GM21737 (cell line): ENCODE measurements around the gene GALM.
"Not testable (repeated sequence)": the region's sequence is repeated elsewhere in the genome, so short reads cannot be mapped to it uniquely, and the experiment has no call there.

Experiments
- ATAC-seq: cut with Tn5 transposase; IDR thresholded peaks from one replicate; pipeline ENCODE4 v1.9.1; 2021; ENCODE audit warnings: mild to moderate bottlenecking, moderate library complexity; ENCODE audit not compliant: unreplicated experiment

Gene GALM

GRCh38 chr2:38676681-38677080 lies 10.8 kb downstream of the GALM start:
- no peak for ATAC-seq

DNA sequence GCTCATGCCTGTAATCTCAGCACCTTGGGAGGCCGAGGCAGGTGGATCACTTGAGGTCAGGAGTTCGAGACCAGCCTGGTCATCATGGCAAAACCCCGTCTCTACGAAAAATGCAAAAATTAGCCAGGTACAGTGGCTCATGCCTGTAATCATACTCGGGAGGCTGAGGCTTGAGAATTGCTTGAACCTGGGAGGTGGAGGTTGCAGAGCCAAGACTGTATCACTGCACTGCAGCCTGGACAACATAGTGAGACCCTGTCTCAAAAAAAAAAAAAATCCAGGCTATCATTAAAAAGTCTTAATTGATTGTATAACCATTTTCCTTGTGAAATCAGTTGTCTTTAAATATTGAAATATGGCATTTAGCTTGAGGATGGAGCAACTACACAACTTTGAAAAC lies 15.0 kb downstream of the GALM start:
- ATAC-seq, result not testable (repeated sequence)

- no peak for ATAC-seq
These were observed 16.2 kb downstream of the GALM start for GRCh38 chr2:38682008-38682575.

DNA sequence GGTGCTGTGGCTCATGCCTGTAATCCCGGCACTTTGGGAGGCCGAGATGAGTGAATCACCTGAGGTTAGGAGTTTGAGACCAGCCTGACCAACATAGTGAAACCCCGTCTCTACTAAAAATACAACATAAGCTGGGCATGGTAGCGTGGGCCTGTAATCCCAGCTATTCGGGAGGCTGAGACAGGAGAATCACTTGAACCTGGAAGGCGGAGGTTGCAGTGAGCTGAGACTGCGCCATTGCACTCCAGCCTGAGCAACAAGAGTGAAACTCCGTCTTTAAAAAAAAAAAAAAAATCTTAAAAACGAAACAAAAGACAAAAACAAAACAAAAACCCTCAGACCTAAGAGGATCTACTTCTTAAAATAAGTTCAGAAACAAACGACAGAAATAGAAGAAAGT lies 16.7 kb downstream of the GALM start:
- not testable (repeated sequence) for ATAC-seq

GRCh38 chr2:38683766-38684165 lies 17.9 kb downstream of the GALM start:
- ATAC-seq, result no peak

GRCh38 chr2:38685116-38685735 lies 19.3 kb downstream of the GALM start:
- ATAC-seq, result no peak

DNA sequence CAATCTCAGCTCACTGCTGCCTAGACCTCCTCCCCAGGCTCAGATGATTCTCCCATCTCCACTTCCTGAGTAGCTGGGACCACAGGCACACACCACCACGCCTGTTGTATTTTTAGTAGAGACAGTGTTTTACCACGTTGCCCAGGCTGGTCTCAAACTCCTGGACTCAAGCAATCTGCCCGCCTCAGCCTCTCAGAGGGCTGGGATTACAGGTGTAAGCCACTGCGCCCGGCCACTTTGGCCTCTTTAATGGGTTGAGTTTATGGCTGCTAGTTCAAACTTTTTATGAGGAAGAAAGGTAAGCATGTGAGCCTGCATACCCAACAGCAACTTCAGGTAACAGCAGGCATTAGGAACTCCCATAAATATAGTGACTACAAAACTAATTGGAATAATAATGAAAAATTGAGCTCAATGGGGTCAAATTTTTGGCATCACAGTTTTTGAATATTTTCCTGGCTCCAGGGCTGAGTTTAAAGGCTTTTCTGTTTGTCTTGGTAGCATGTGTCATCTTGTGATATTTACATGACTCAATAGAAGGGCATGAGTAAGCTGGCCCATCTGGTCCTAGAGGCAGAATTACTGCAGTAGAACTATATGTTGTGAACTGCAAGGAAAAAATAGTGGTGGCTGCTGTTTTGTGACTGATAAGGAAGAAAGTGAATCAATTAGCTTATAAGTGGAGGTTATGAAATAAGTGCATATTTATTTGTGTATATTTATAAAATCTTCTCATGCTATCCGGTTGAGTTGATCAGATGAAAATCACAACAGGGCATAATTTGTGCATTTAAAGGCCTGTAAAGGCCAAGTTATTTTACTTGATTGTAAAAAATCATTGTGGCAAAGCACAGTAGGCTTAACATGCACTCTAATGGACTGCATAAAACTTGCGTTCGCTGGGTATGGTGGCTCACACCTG lies 24.8 kb downstream of the GALM start:
- no peak for ATAC-seq

DNA sequence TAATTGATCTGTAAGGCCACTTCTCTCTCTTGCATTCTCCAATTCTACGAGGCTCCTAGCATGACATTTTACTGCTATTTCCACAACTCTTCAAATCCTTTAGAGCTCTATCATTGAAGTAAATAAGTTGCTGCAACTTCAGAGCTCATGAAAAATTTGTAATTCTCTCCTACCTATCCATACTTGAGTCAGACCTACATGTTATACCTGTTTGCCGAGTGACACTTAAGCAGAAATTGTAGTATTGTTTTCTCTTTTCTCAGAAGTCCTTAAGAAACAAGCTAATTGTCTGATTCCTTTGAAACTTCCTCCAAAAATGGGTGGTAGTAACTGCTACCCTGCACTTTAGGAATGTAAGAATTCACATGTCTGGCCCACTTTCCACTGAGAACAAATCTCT lies 26.1 kb downstream of the GALM start:
- no peak for ATAC-seq

GRCh38 chr2:38692636-38693318 lies 26.9 kb downstream of the GALM start:
- no peak for ATAC-seq

GRCh38 chr2:38697116-38697840 lies 31.4 kb downstream of the GALM start:
- no peak for ATAC-seq

GRCh38 chr2:38698467-38699003 lies 32.6 kb downstream of the GALM start:
- no peak for ATAC-seq

DNA sequence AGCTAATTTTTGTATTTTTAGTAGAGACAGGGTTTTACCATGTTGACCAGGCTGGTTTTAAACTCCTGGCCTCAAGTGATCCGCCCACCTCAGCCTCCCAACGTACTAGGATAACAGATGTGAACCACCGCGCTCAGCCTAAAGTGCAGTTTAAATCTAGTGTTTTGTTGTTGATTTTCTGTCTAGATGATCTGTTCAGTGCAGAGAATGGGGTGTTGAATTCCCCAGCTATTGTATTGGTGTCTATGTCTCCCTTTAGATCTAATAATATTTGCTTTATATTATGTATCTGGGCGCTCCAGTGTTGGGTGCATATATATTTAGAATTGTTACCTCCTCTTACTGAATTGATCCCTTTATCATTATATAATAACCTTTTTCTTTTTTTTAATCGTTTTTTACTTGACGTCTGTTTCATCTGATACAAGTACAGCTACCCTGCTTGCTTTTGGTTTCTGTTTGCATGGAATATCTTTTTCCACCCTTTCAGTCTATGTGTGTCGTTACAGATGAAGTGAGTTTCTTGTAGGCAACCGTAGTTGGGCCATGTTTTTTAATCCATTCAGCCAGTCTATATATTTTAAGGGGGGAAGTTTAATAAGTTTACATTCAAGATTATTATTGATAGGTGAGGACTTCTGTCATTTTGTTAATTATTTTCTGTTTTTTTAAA lies 34.3 kb downstream of the GALM start:
- no peak for ATAC-seq

GRCh38 chr2:38700881-38701458 lies 35.1 kb downstream of the GALM start:
- no peak for ATAC-seq

DNA sequence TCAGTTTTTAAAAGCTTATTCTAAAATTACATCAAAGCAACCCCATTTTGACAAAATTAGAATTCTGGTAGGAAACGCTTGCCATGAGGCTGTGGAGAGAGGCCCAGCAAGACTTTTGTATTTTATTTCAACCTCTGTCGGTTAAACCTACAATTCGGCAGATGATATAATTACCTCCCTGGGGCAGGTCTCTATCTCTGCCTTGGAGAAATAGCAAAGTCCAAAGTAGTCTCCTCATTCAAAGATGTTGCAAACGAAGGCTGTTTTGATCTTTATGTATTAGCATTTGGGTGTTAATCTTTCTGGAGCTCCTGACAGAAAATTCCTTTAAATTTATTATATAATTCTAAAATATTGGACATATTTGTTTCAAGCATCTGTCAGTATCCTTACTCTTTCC lies 35.6 kb downstream of the GALM start:
- ATAC-seq, result no peak

DNA sequence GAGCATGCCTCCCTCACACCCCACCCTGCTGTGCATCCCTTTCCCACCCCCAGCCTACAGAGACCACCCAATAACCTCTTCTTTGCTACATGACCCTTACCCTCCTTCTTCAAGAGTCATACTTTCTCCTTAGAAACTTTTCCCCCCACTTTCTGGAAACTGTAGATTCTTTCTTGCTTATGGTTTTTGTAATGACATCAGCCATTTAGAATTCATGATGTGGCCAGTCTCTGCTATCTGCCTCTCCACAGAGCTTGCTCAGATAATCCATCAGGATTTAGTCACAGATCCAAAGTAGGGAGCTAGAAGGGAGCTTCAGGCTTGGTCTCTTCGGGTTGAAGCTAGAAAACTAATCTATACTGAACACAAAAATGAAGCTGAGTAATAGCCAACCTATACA lies 36.5 kb downstream of the GALM start:
- ATAC-seq, result no peak

DNA sequence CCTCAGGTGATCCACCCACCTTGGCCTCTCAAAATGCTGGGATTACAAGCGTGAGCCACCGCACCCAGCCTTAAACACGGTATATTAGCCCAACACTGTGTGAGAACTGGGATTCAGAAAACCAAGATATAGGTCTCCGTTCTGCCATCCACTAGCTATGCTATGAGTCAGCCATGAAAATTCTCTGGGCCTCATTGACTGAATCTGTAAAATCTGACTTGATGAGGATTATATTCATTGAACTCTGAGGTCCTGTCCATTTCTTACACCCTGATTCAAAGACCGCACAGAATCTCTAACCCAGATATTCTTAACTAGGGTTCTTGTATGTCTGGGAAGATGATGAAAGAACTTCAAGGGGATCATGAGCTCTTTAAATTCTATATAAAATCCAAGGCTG lies 37.4 kb downstream of the GALM start:
- ATAC-seq, result not testable (repeated sequence)

DNA sequence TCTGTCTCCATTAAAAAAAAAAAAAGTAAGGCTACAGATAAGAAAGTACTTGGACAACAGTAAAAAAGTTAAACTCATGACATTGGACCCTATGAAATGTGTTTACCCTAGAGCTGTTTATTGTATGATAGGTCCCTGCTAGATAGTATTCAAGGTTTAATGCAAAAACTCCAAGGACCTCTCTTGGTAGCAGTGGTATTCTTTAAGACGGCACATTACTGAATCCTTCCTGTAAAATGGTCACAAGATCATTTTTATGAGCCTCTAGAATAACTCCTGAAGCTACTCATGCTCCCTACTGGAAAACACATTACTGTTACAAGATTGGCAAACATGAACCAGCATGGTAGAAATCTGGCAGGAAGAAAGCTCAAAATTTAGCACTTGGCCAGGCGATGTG lies 38.8 kb downstream of the GALM start:
- no peak for ATAC-seq

GRCh38 chr2:38706846-38707345 lies 41.0 kb downstream of the GALM start:
- no peak for ATAC-seq

DNA sequence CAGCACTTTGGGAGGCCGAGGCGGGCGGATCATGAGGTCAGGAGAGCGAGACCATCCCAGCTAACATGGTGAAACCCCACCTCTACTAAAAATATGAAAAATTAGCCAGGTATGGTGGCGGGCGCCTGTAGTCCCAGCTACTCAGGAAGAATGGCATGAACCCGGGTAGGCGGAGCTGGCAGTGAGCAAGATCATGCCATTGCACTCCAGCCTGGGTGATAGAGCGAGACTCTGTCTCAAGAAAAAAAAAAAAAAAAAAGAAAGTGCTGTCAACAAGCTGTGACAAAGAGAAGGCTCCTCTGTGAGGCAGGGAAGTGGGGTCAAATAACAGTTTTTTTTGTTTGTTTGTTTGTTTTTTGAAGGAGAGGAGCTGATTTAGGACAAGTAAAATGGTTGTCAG lies 42.6 kb downstream of the GALM start:
- not testable (repeated sequence) for ATAC-seq
